SK-N-SH (cell line): ENCODE data around the gene FOXI2. TPM values are rescaled to one million over a fixed set of nuclear protein-coding genes. Genes with fewer than 3 reads are reported as not detected.

ENCODE experiments used
- CTCF ChIA-PET: fragments of 300-600, 350-600 bp; formaldehyde crosslinking; extraction: SDS; loops from one replicate; lab custom pipeline; 2021; lab: Yijun Ruan, JAX
- POLR2A ChIA-PET: fragments of 350-600 bp; sonication (Branson Sonifier 250); formaldehyde crosslinking; extraction: SDS; loops from one replicate; lab custom pipeline; 2020; ENCODE audit warnings: antibody characterized with exemption, inconsistent platforms; lab: Yijun Ruan, JAX
- DNase-seq: peaks from one replicate; pipeline ENCODE4 v3.0.0; 2012
- H2AFZ ChIP-seq: fragments of 200-600 bp; sonication (generic); 2 replicates; pipeline ENCODE4 v1.8.1; 2016; ENCODE audit warnings: antibody characterized with exemption, mild to moderate bottlenecking, low read depth
- H3F3A ChIP-seq: fragments of 200-600 bp; sonication (generic); replicated peaks from 2 replicates; pipeline ENCODE3; 2016; ENCODE audit warnings: antibody characterized with exemption, mild to moderate bottlenecking; ENCODE audit not compliant: insufficient read depth
- H3K27ac ChIP-seq, 2 experiments: fragments of 200-500 bp in 1 of 2; fragments of 200-600 bp in 1 of 2; sonication (Bioruptor generic) in 1 of 2; sonication (generic), shearing (Covaris generic) in 1 of 2; 2 replicates each; pipeline versions ENCODE4 v1.5.1 to v1.6.1; 2014 to 2016; ENCODE audit warnings: low read depth in 2 of 2, inconsistent platforms in 1 of 2, low read length in 1 of 2, mild to moderate bottlenecking in 1 of 2, mixed read lengths in 1 of 2
- H3K27me3 ChIP-seq: fragments of 200-600 bp; sonication (generic), shearing (Covaris generic); 2 replicates; pipeline ENCODE4 v1.6.1; 2016; ENCODE audit warnings: mixed run types; ENCODE audit not compliant: insufficient read depth
- H3K36me3 ChIP-seq, 2 experiments: fragments of 200-500 bp in 1 of 2; fragments of 200-600 bp in 1 of 2; sonication (Bioruptor generic) in 1 of 2; sonication (generic) in 1 of 2; replicated peaks in 1 of 2; 2 replicates each; pipeline versions ENCODE3 to v1.5.1; 2014 to 2016; ENCODE audit warnings: low read length in 1 of 2, mild to moderate bottlenecking in 1 of 2; ENCODE audit not compliant: insufficient read depth in 2 of 2, control insufficient read depth in 1 of 2
- H3K4me1 ChIP-seq, 2 experiments: fragments of 200-500 bp in 1 of 2; fragments of 200-600 bp in 1 of 2; sonication (Bioruptor generic) in 1 of 2; sonication (generic), shearing (Covaris generic) in 1 of 2; 2 replicates each; pipeline versions ENCODE4 v1.5.1 to v1.6.1; 2014 to 2016; ENCODE audit warnings: low read depth in 1 of 2, low read length in 1 of 2, mixed run types in 1 of 2; ENCODE audit not compliant: insufficient read depth in 2 of 2, control insufficient read depth in 1 of 2
- H3K4me2 ChIP-seq: fragments of 200-600 bp; sonication (generic), shearing (Covaris generic); 2 replicates; pipeline ENCODE4 v1.6.1; 2017; ENCODE audit warnings: mixed run types
- H3K4me3 ChIP-seq, 2 experiments: fragments of 200-500 bp in 1 of 2; fragments of 200-600 bp in 1 of 2; sonication (Bioruptor generic) in 1 of 2; sonication (generic), shearing (Covaris generic) in 1 of 2; 2 replicates each; pipeline versions ENCODE4 v1.5.1 to v1.8.1; 2014 to 2016; ENCODE audit warnings: low read depth in 2 of 2, inconsistent platforms in 1 of 2, low read length in 1 of 2, mild to moderate bottlenecking in 1 of 2, mixed read lengths in 1 of 2, moderate library complexity in 1 of 2
- H3K79me2 ChIP-seq: fragments of 200-600 bp; sonication (generic); 2 replicates; pipeline ENCODE4 v1.8.1; 2017; ENCODE audit warnings: mild to moderate bottlenecking; ENCODE audit not compliant: insufficient read depth
- H3K9ac ChIP-seq: fragments of 200-600 bp; sonication (generic); 2 replicates; pipeline ENCODE4 v1.6.1; 2017; ENCODE audit warnings: mixed run types
- H3K9me2 ChIP-seq: fragments of 200-600 bp; sonication (generic); 2 replicates; pipeline ENCODE4 v1.6.1; 2017; ENCODE audit warnings: mixed run types
- H3K9me3 ChIP-seq: fragments of 200-600 bp; sonication (generic); 2 replicates; pipeline ENCODE4 v1.6.1; 2017; ENCODE audit warnings: mixed run types, mild to moderate bottlenecking, moderate library complexity
- H4K20me1 ChIP-seq: fragments of 200-600 bp; sonication (generic); 2 replicates; pipeline ENCODE4 v1.6.1; 2017; ENCODE audit warnings: mild to moderate bottlenecking, mixed run types; ENCODE audit not compliant: insufficient read depth
- CHD2 ChIP-seq: fragments of 150-350 bp; IDR thresholded peaks from 2 replicates; pipeline ENCODE4 v1.6.1; 2018; ENCODE audit warnings: low read length; ENCODE audit not compliant: partially characterized antibody
- ELF1 ChIP-seq: IDR thresholded peaks from 2 replicates; pipeline ENCODE4 v1.4.0; 2012
- EZH2phosphoT487 ChIP-seq: fragments of 200-600 bp; sonication (generic); IDR thresholded peaks from 2 replicates; pipeline ENCODE4 v1.6.1; 2017; ENCODE audit warnings: low read depth, mixed run types, mild to moderate bottlenecking, antibody characterized with exemption, moderate library complexity, borderline replicate concordance
- FOSL2 ChIP-seq: IDR thresholded peaks from 2 replicates; pipeline ENCODE4 v1.4.0; 2012; ENCODE audit warnings: low read depth, mild to moderate bottlenecking, moderate library complexity, borderline replicate concordance
- FOXJ3 ChIP-seq: sonication (generic); formaldehyde crosslinking; IDR thresholded peaks from 2 replicates; pipeline ENCODE4 v1.5.1; 2020; ENCODE audit warnings: mild to moderate bottlenecking, missing genetic modification reagents
- FOXM1 ChIP-seq: IDR thresholded peaks from 2 replicates; pipeline ENCODE4 v1.4.0; 2012; ENCODE audit warnings: low read depth, mild to moderate bottlenecking
- JUND ChIP-seq: IDR thresholded peaks from 2 replicates; pipeline ENCODE4 v1.4.0; 2012
- MEF2A ChIP-seq: IDR thresholded peaks from 2 replicates; pipeline ENCODE4 v1.4.0; 2012; ENCODE audit warnings: low read depth, borderline replicate concordance
- NFIC ChIP-seq: IDR thresholded peaks from 2 replicates; pipeline ENCODE4 v1.4.0; 2012; ENCODE audit warnings: borderline replicate concordance
- NRF1 ChIP-seq: IDR thresholded peaks from 2 replicates; pipeline ENCODE4 v1.6.1; 2012; ENCODE audit warnings: low read depth, mild to moderate bottlenecking, low read length
- POLR2AphosphoS5 ChIP-seq: IDR thresholded peaks from 2 replicates; pipeline ENCODE4 v1.6.1; 2012; ENCODE audit warnings: low read depth, low read length
- RAD21 ChIP-seq: IDR thresholded peaks from 2 replicates; pipeline ENCODE4 v1.6.1; 2012; ENCODE audit warnings: mild to moderate bottlenecking, low read length
- RCOR1 ChIP-seq: fragments of 150-350 bp; IDR thresholded peaks from 2 replicates; pipeline ENCODE4 v1.6.1; 2017; ENCODE audit warnings: antibody characterized with exemption, low read length
- SMC3 ChIP-seq: IDR thresholded peaks from 2 replicates; pipeline ENCODE4 v1.6.1; 2012; ENCODE audit warnings: low read depth, low read length, improper control_type of control experiment
- TCF12 ChIP-seq: IDR thresholded peaks from 2 replicates; pipeline ENCODE4 v1.4.0; 2012
- TEAD4 ChIP-seq: IDR thresholded peaks from 2 replicates; pipeline ENCODE4 v1.4.0; 2012; ENCODE audit warnings: mild to moderate bottlenecking, borderline replicate concordance; ENCODE audit not compliant: insufficient read depth
- WGBS: methylation state at CpG from one replicate; pipeline ENCODE4 v1.1.6; 2017; ENCODE audit warnings: low lambda C conversion rate; 5-methylcytosine and 5-hydroxymethylcytosine counted together
- polyA plus RNA-seq, 3 experiments: library from polyadenylated mRNA; depleted of rRNA; stranded (reverse); fragments of >200 nt; gene quantifications; 2 replicates each; pipeline ENCODE4 v1.2.3, GENCODE V29; 2012
- TF ChIP-seq, protein P1 (sequence below): IDR thresholded peaks from 2 replicates; pipeline ENCODE4 v1.4.0; 2012; ENCODE audit warnings: low read depth, borderline replicate concordance
- TF ChIP-seq, protein P2 (sequence below): IDR thresholded peaks from 2 replicates; pipeline ENCODE4 v1.4.0; 2012; ENCODE audit warnings: low read depth
- TF ChIP-seq, protein P3 (sequence below): IDR thresholded peaks from 2 replicates; pipeline ENCODE4 v1.4.0; 2012; ENCODE audit warnings: low read depth, borderline replicate concordance
- TF ChIP-seq, protein P4 (sequence below): fragments of 150-350 bp; IDR thresholded peaks from 2 replicates; pipeline ENCODE4 v1.6.1; 2017; ENCODE audit warnings: antibody characterized with exemption, low read length, low read depth, borderline replicate concordance
- TF ChIP-seq, protein P5 (sequence below): IDR thresholded peaks from 2 replicates; pipeline ENCODE4; 2012

The FOXI2 gene
- polyA plus RNA-seq, 1 of the 3 experiments (the other 2 are of a cell fraction), result not detected

DNA sequence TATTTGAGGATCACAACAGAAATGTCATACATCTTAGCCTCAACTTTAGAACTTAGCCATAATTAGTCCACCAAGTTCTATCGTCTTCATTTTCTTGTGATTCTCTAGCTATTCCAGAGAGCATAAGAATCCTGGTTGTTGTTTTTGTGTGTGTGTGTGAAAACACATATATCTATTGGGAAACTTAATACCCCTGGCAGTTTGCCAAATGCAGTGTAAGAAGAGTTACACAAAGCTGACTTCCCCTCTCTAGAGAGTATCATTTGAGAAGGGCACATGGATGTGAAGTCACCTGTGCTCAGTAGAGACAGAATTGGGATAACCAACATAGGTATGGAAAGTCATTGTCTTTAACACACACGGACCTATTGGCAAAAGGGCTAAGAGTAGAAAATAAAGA lies 19.3 kb downstream of the FOXI2 start:
- ChIA-PET POLR2A (no interaction called here), CTCF (interaction anchor here (1.2 kb wide), 1 partner anchor 99 kb away, joined by 5 read pairs; no protein-coding TSS in a partner anchor)
- Histone ChIP-seq H3K9ac (no peak overlapping the region), H3K27ac (no peak overlapping the region), H3K4me1 (no peaks in the 10 kb centered on the region), H3K4me3 (no peak overlapping the region), H3K9me2 (no peaks in the 10 kb centered on the region), H3F3A (no peaks in the 10 kb centered on the region), H3K9me3 (no peaks in the 10 kb centered on the region), H3K36me3 (no peaks in the 10 kb centered on the region), H3K27me3 (no peaks in the 10 kb centered on the region), H3K4me2 (no peak overlapping the region), H2AFZ (no peak overlapping the region), H4K20me1 (no peaks in the 10 kb centered on the region), H3K79me2 (no peaks in the 10 kb centered on the region)
- TF ChIP-seq, protein P1, sequence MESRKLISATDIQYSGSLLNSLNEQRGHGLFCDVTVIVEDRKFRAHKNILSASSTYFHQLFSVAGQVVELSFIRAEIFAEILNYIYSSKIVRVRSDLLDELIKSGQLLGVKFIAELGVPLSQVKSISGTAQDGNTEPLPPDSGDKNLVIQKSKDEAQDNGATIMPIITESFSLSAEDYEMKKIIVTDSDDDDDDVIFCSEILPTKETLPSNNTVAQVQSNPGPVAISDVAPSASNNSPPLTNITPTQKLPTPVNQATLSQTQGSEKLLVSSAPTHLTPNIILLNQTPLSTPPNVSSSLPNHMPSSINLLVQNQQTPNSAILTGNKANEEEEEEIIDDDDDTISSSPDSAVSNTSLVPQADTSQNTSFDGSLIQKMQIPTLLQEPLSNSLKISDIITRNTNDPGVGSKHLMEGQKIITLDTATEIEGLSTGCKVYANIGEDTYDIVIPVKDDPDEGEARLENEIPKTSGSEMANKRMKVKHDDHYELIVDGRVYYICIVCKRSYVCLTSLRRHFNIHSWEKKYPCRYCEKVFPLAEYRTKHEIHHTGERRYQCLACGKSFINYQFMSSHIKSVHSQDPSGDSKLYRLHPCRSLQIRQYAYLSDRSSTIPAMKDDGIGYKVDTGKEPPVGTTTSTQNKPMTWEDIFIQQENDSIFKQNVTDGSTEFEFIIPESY, result no peak
- TF ChIP-seq, protein P2, sequence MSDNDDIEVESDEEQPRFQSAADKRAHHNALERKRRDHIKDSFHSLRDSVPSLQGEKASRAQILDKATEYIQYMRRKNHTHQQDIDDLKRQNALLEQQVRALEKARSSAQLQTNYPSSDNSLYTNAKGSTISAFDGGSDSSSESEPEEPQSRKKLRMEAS, result no peak
- TF ChIP-seq TCF12 (no peak), JUND (no peak), RAD21 (no peak), CHD2 (no peak), TEAD4 (no peak), NRF1 (no peak), EZH2phosphoT487 (no peak)
- TF ChIP-seq, protein P3, sequence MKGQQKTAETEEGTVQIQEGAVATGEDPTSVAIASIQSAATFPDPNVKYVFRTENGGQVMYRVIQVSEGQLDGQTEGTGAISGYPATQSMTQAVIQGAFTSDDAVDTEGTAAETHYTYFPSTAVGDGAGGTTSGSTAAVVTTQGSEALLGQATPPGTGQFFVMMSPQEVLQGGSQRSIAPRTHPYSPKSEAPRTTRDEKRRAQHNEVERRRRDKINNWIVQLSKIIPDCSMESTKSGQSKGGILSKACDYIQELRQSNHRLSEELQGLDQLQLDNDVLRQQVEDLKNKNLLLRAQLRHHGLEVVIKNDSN, result no peak
- 5% methylated on average over 2 of the region's 2 CpGs for WGBS
- DNase-seq, result no peak

DNA sequence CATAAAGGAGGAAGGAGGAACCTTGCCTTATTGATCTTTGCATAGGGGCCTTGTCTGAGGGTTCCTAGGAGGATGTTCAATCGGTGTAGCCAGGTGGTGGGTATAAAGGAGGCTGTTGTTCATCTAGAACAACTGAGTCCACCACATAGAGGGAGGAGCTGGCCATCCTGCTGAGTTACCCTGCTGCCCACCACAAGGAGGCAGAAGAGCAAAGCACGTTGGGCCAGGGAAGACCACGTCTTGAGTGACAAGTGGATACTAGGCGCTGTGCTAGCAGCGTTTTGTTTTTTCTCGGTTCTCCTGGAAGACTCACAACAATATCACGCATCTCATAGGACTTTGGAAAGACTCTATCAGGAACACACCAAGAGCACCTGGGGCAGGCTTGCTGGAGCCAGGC lies 20.0 kb downstream of the FOXI2 start:
- ChIA-PET CTCF (interaction anchor here (0.8 to 1.6 kb wide), 4 partner anchors 13 to 513 kb away, joined by 3 to 5 read pairs (median 4); no protein-coding TSS in a partner anchor), POLR2A (no interaction called here)
- Histone ChIP-seq H3K9me3 (no peaks in the 10 kb centered on the region), H3K9me2 (no peaks in the 10 kb centered on the region), H3K9ac (no peak overlapping the region), H3K4me1 (no peaks in the 10 kb centered on the region), H3K36me3 (no peaks in the 10 kb centered on the region), H3K4me3 (no peak overlapping the region), H3K27me3 (no peaks in the 10 kb centered on the region), H4K20me1 (no peaks in the 10 kb centered on the region), H3K4me2 (no peak overlapping the region), H2AFZ (no peak overlapping the region), H3K79me2 (no peaks in the 10 kb centered on the region), H3F3A (no peaks in the 10 kb centered on the region), H3K27ac (no peak overlapping the region)
- no peak for DNase-seq
- 33% methylated on average over 7 of the region's 7 CpGs for WGBS
- no peak for TF ChIP-seq SMC3
- no peak for TF ChIP-seq MEF2A
- TF ChIP-seq POLR2AphosphoS5, result no peak
- no peak for TF ChIP-seq NFIC
- TF ChIP-seq CHD2, result no peak
- TF ChIP-seq, protein P4, sequence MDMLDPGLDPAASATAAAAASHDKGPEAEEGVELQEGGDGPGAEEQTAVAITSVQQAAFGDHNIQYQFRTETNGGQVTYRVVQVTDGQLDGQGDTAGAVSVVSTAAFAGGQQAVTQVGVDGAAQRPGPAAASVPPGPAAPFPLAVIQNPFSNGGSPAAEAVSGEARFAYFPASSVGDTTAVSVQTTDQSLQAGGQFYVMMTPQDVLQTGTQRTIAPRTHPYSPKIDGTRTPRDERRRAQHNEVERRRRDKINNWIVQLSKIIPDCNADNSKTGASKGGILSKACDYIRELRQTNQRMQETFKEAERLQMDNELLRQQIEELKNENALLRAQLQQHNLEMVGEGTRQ, result no peak
- TF ChIP-seq FOXM1, result no peak
- TF ChIP-seq ELF1, result no peak
- TF ChIP-seq, protein P5, sequence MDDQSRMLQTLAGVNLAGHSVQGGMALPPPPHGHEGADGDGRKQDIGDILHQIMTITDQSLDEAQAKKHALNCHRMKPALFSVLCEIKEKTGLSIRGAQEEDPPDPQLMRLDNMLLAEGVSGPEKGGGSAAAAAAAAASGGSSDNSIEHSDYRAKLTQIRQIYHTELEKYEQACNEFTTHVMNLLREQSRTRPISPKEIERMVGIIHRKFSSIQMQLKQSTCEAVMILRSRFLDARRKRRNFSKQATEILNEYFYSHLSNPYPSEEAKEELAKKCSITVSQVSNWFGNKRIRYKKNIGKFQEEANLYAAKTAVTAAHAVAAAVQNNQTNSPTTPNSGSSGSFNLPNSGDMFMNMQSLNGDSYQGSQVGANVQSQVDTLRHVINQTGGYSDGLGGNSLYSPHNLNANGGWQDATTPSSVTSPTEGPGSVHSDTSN, result no peak
- TF ChIP-seq FOSL2, result no peak
- TF ChIP-seq EZH2phosphoT487, result no peak
- TF ChIP-seq, protein P1, result no peak
- TF ChIP-seq, protein P3, result no peak
- no peak for TF ChIP-seq FOXJ3 (CRISPR knock-in tag)
- TF ChIP-seq RCOR1, result no peak
